HepG2 (cell line): ENCODE data around the gene CCDC183.

ENCODE experiments used
- KLF16 ChIP-seq, 2 experiments: sonication (generic) in 1 of 2; formaldehyde crosslinking in 1 of 2; IDR thresholded peaks; 2 replicates each; pipeline versions ENCODE4 v1.6.1 to v1.8.0; 2016 to 2023; ENCODE audit warnings: missing genetic modification reagents in 2 of 2, missing compliant biosample characterization in 1 of 2
- POLR2A ChIP-seq, 2 experiments: IDR thresholded peaks; 2 replicates each; pipeline ENCODE4 v1.6.1; 2011; ENCODE audit warnings: low read depth in 2 of 2, low read length in 2 of 2, mild to moderate bottlenecking in 1 of 2, moderate library complexity in 1 of 2; ENCODE audit not compliant: insufficient read depth in 1 of 2
- TF ChIP-seq, protein P1 (sequence below): IDR thresholded peaks from 2 replicates; pipeline ENCODE4 v1.6.1; 2016; ENCODE audit warnings: low read depth, borderline replicate concordance
- TF ChIP-seq, protein P2 (sequence below): sonication (generic); formaldehyde crosslinking; IDR thresholded peaks from 2 replicates; pipeline ENCODE4 v1.8.1; 2023; ENCODE audit warnings: missing genetic modification reagents, inconsistent platforms, borderline replicate concordance

DNA sequence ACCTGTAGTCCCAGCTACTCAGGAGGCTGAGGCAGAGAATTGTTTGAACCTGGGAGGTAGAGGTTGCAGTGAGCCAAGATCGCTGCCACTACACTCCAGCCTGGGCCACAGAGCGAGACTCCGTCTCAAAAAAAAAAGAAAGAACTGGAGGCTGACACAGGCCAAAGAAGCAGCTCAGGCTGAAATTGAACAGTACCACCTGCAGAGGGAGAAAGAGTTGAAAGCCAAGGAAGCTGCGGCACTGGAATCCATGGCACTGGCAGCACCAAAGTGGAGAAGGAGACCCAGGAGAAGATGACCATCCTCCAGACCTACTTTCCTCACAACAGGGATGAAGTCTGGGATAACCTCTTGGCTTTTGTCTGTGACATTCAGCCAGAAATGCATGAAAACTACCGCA, 16.3 kb upstream of the CCDC183 start:
- TF ChIP-seq, protein P1, sequence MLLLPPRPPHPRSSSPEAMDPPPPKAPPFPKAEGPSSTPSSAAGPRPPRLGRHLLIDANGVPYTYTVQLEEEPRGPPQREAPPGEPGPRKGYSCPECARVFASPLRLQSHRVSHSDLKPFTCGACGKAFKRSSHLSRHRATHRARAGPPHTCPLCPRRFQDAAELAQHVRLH (CRISPR knock-in tag): no peak
- TF ChIP-seq POLR2A (IDR thresholded peaks at IDR 0.05; ENCODE audit: insufficient read depth in 1 of 2, low read depth in 2 of 2, low read length in 2 of 2): no peak
- no peak for TF ChIP-seq KLF16 (CRISPR knock-in tag; IDR thresholded peaks at IDR 0.05)
- TF ChIP-seq, protein P2, sequence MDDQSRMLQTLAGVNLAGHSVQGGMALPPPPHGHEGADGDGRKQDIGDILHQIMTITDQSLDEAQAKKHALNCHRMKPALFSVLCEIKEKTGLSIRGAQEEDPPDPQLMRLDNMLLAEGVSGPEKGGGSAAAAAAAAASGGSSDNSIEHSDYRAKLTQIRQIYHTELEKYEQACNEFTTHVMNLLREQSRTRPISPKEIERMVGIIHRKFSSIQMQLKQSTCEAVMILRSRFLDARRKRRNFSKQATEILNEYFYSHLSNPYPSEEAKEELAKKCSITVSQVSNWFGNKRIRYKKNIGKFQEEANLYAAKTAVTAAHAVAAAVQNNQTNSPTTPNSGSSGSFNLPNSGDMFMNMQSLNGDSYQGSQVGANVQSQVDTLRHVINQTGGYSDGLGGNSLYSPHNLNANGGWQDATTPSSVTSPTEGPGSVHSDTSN: no peak
